HepG2 (cell line): Measurements from ENCODE around the gene NKX1-1. TPM values are rescaled to one million over a fixed set of nuclear protein-coding genes. Genes with fewer than 3 reads are reported as not detected.

Source experiments
- ATAC-seq: fragments of 200-7000 bp; cut with Tn5 transposase; 3 replicates; pipeline ENCODE4 v1.9.1; 2020; ENCODE audit warnings: mild to moderate bottlenecking, moderate library complexity
- BruUV-seq: library from RNA; stranded (reverse); fragments of 400-500 nt; replicated peaks from 2 replicates; lab custom pipeline; 2021; lab: Mats Ljungman, UMichigan
- CTCF ChIA-PET: fragments of 300-600 bp; formaldehyde crosslinking; extraction: SDS; loops from one replicate; lab custom pipeline; 2021; ENCODE audit warnings: low total read pairs, inconsistent platforms, low intra/inter-chr PET ratio; lab: Yijun Ruan, JAX
- POLR2A ChIA-PET: fragments of 350-600 bp; sonication (Branson Sonifier 250); formaldehyde crosslinking; loops from one replicate; lab custom pipeline; 2020; ENCODE audit warnings: antibody characterized with exemption, inconsistent platforms; lab: Yijun Ruan, JAX
- DNase-seq: peaks from one replicate; pipeline ENCODE4 v3.0.0-alpha.2; 2015; ENCODE audit warnings: low spot score
- FAIRE-seq: peaks from 3 replicates; lab custom pipeline; 2011; peaks lifted over from hg19 to GRCh38; lab: Jason Lieb, UNC
- H2AFZ ChIP-seq: one replicate; pipeline ENCODE4 v1.6.1; 2011; ENCODE audit warnings: low read length, inconsistent platforms
- H3K27ac ChIP-seq: fragments of 300-600 bp; 3 replicates; pipeline ENCODE4 v1.8.0; 2011; ENCODE audit warnings: mixed run types, mild to moderate bottlenecking, mixed read lengths, low read length, inconsistent platforms; ENCODE audit not compliant: insufficient read depth; ENCODE audit errors: extremely low read length
- H3K27me3 ChIP-seq, 2 experiments: fragments of 200-600 bp in 1 of 2; 2 replicates in 1 of 2; 3 replicates in 1 of 2; pipeline versions ENCODE4 v1.6.0 to v1.8.0; 2011; ENCODE audit warnings: low read length in 2 of 2, mild to moderate bottlenecking in 2 of 2, moderate library complexity in 2 of 2, inconsistent platforms in 1 of 2; ENCODE audit not compliant: insufficient read depth in 2 of 2, control insufficient read depth in 1 of 2
- H3K36me3 ChIP-seq, 2 experiments: fragments of 200-600 bp in 1 of 2; replicated peaks in 1 of 2; 2 replicates in 1 of 2; 3 replicates in 1 of 2; pipeline versions ENCODE4 v1.5.1 to v1.8.0; 2011; ENCODE audit warnings: low read length in 2 of 2, inconsistent platforms in 1 of 2; ENCODE audit not compliant: insufficient read depth in 2 of 2, control insufficient read depth in 1 of 2
- H3K4me1 ChIP-seq: 2 replicates; pipeline ENCODE4 v1.5.1; 2012; ENCODE audit warnings: low read length, inconsistent platforms; ENCODE audit not compliant: insufficient read depth
- H3K4me2 ChIP-seq: 2 replicates; pipeline ENCODE4 v1.6.0; 2011; ENCODE audit warnings: low read depth, low read length, inconsistent platforms
- H3K4me3 ChIP-seq, 3 experiments: fragments of 200-600 bp in 1 of 3; sonication (generic), shearing (Covaris generic) in 1 of 3; replicated peaks in 1 of 3; 2 replicates each; pipeline ENCODE4 v1.5.1; 2011 to 2016; ENCODE audit warnings: low read length in 3 of 3, inconsistent platforms in 2 of 3, low read depth in 2 of 3, mild to moderate bottlenecking in 2 of 3, control low read depth in 1 of 3, mixed read lengths in 1 of 3; ENCODE audit not compliant: insufficient read depth in 1 of 3
- H3K79me2 ChIP-seq: one replicate; pipeline ENCODE4 v1.6.1; 2011; ENCODE audit warnings: low read length, inconsistent platforms; ENCODE audit not compliant: insufficient read depth
- H3K9ac ChIP-seq: 2 replicates; pipeline ENCODE4 v1.6.0; 2011; ENCODE audit warnings: mild to moderate bottlenecking, low read depth, low read length, inconsistent platforms; ENCODE audit not compliant: insufficient read depth
- H3K9me3 ChIP-seq: 2 replicates; pipeline ENCODE4 v1.5.1; 2012; ENCODE audit warnings: mild to moderate bottlenecking, low read length
- H4K20me1 ChIP-seq: 2 replicates; pipeline ENCODE4 v1.6.0; 2011; ENCODE audit warnings: inconsistent platforms, mild to moderate bottlenecking, low read length, moderate library complexity; ENCODE audit not compliant: insufficient read depth
- NCOA1 ChIP-seq: sonication (generic); formaldehyde crosslinking; IDR thresholded peaks from 2 replicates; pipeline ENCODE4 v1.9.0; 2021; ENCODE audit warnings: missing genetic modification reagents
- POLR2AphosphoS2 ChIP-seq: IDR thresholded peaks from 2 replicates; pipeline ENCODE4 v1.6.1; 2011; ENCODE audit warnings: low read depth, low read length, improper control_type of control experiment
- SALL2 ChIP-seq: sonication (generic); formaldehyde crosslinking; IDR thresholded peaks from 2 replicates; pipeline ENCODE4 v1.8.1; 2023; ENCODE audit warnings: mild to moderate bottlenecking, missing genetic modification reagents, inconsistent platforms
- ZKSCAN1 ChIP-seq: fragments of 150-350 bp; IDR thresholded peaks from 2 replicates; pipeline ENCODE4 v1.6.1; 2014; ENCODE audit warnings: low read length
- ZNF3 ChIP-seq: IDR thresholded peaks from 2 replicates; pipeline ENCODE4 v1.7.0; 2017; ENCODE audit warnings: inconsistent platforms
- ZNF777 ChIP-seq: sonication (generic); formaldehyde crosslinking; IDR thresholded peaks from 2 replicates; pipeline ENCODE4 v1.4.0; 2020; ENCODE audit warnings: missing genetic modification reagents
- WGBS: methylation state at CpG from one replicate; pipeline ENCODE4 v1.1.6; 2017; ENCODE audit warnings: low lambda C conversion rate; 5-methylcytosine and 5-hydroxymethylcytosine counted together
- in situ Hi-C: cut with HindIII; loops from 2 replicates; pipeline ENCODE4 v1.10.0; 2017; ENCODE audit warnings: low pct_unique_long_range_greater_than_20kb; ENCODE audit not compliant: extremely low pct_ligation_motif_present
- intact Hi-C: fragments of 100-400 bp; cut with micrococcal nuclease; formaldehyde crosslinking; loops from one replicate; pipeline ENCODE4 v1.10.0; 2022; ENCODE audit not compliant: unreplicated experiment
- polyA plus RNA-seq, 8 experiments: library from polyadenylated mRNA; depleted of rRNA in 3 of 8; stranded (reverse) in 7 of 8; unstranded in 1 of 8; fragments of >200 nt; fragmentation: Illumina TruSeq in 4 of 8; extraction: Trizol in 4 of 8; gene quantifications; 2 replicates each; pipeline versions ENCODE4 v1.2.1 to v1.2.3, GENCODE V29; 2011 to 2016; ENCODE audit warnings: low read depth in 4 of 8, missing spikeins in 1 of 8, mixed read lengths in 1 of 8; ENCODE audit not compliant: insufficient read depth in 1 of 8
- total RNA-seq, 5 experiments: library from RNA; depleted of rRNA; stranded (reverse); fragments of >200 nt; fragmentation: Illumina TruSeq; extraction: Trizol; gene quantifications; 2 replicates each; pipeline ENCODE4 v1.2.3, GENCODE V29; 2016; ENCODE audit warnings: low read depth in 1 of 5
- TF ChIP-seq, protein P1 (sequence below): sonication (generic); formaldehyde crosslinking; IDR thresholded peaks from 2 replicates; pipeline ENCODE4 v1.9.0; 2021; ENCODE audit warnings: missing genetic modification reagents, borderline replicate concordance
- TF ChIP-seq, protein P2 (sequence below): sonication (generic); formaldehyde crosslinking; IDR thresholded peaks from 2 replicates; pipeline ENCODE4 v1.8.1; 2023; ENCODE audit warnings: mild to moderate bottlenecking, missing genetic modification reagents
- TF ChIP-seq, protein P3 (sequence below): sonication (generic); IDR thresholded peaks from 2 replicates; pipeline ENCODE4 v1.6.1; 2016; ENCODE audit warnings: low read depth, borderline replicate concordance
- TF ChIP-seq, protein P4 (sequence below): sonication (generic); formaldehyde crosslinking; IDR thresholded peaks from 2 replicates; pipeline ENCODE4 v1.8.0; 2022; ENCODE audit warnings: low read depth, missing genetic modification reagents
- TF ChIP-seq, protein P5 (sequence below): sonication (generic); formaldehyde crosslinking; IDR thresholded peaks from 2 replicates; pipeline ENCODE4 v1.5.1; 2020; ENCODE audit warnings: missing genetic modification reagents, mild to moderate bottlenecking, borderline replicate concordance
- TF ChIP-seq, protein P6 (sequence below): sonication (generic); formaldehyde crosslinking; IDR thresholded peaks from 2 replicates; pipeline ENCODE4 v1.8.0; 2022; ENCODE audit warnings: mild to moderate bottlenecking, missing genetic modification reagents, moderate library complexity
- TF ChIP-seq, protein P7 (sequence below): sonication (generic); formaldehyde crosslinking; conservative IDR thresholded peaks from 2 replicates; pipeline ENCODE4 v1.5.0; 2020; ENCODE audit warnings: missing genetic modification reagents

The NKX1-1 gene
- total and polyA plus RNA-seq, 2 of the 13 experiments (the other 11 are each of a cell fraction or from before 2014, with no cell fraction given): not detected

DNA sequence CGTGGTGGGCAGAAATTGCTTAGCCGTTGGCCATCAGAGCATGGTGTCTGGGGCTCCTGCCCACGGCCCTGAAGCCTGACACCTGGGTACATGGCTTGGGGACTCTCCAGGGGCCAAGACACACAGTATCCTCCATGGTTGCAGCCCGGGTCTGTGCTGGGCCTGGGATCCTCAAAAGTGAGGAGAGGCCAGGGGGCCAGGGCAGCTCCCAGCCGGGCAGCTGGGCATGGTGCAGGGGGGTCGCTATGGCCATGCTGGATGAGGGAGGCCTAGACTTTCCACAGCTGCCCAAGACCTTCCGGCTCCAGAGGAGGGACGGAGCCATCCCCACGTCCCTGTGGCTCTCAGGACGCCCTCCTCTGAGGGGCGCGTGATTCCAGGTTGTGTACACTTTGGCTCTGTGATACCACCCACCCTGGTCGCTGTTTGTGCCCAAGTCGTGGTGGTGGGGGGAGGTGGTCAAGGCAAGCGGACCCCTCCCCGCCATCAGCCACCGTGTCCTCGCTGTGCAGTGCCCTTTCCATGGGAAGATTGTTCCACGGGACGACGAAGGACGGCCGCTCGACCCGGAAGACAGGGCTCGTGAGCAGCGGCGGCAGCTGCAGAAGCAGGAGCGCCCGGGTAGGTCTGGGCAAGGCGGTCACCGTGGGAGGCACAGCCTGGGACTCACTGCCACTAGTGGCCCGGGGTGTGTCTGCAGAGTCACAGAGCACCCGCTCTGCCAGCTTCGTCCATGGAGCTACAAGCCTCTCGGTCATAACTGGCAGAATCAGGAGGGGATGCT is 25.7 kb downstream of the NKX1-1 start:
- DNase-seq (no peak), ATAC-seq (no peak), FAIRE-seq (no peak)
- Histone ChIP-seq H3K4me1 (no peaks in the 10 kb centered on the region), H4K20me1 (no peaks in the 10 kb centered on the region), H3K9me3 (no peaks in the 10 kb centered on the region), H3K27ac (no peak overlapping the region), H3K36me3 (peaks cover 2 to 6% of the 10 kb centered on the region in 2 experiments; a peak in 2 of 5 replicates), H3K9ac (no peak overlapping the region), H3K79me2 (no peaks in the 10 kb centered on the region), H3K4me3 (no peak overlapping the region)
- no TSS peak for BruUV-seq
- intact Hi-C loops: no loop called here
- ChIA-PET POLR2A (no interaction called here), CTCF (no interaction called here)
- in situ Hi-C loops: no loop called here
- 94% methylated on average over 19 of the region's 36 CpGs for WGBS
- TF ChIP-seq POLR2AphosphoS2 (no peak), ZNF777 (CRISPR knock-in tag) (no peak), NCOA1 (CRISPR knock-in tag) (no peak), SALL2 (CRISPR knock-in tag) (no peak), ZNF3 (CRISPR knock-in tag) (no peak), ZKSCAN1 (no peak)
- TF ChIP-seq, protein P1, sequence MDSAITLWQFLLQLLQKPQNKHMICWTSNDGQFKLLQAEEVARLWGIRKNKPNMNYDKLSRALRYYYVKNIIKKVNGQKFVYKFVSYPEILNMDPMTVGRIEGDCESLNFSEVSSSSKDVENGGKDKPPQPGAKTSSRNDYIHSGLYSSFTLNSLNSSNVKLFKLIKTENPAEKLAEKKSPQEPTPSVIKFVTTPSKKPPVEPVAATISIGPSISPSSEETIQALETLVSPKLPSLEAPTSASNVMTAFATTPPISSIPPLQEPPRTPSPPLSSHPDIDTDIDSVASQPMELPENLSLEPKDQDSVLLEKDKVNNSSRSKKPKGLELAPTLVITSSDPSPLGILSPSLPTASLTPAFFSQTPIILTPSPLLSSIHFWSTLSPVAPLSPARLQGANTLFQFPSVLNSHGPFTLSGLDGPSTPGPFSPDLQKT (CRISPR knock-in tag): no peak
- TF ChIP-seq, protein P2, sequence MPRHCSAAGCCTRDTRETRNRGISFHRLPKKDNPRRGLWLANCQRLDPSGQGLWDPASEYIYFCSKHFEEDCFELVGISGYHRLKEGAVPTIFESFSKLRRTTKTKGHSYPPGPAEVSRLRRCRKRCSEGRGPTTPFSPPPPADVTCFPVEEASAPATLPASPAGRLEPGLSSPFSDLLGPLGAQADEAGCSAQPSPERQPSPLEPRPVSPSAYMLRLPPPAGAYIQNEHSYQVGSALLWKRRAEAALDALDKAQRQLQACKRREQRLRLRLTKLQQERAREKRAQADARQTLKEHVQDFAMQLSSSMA (CRISPR knock-in tag): no peak
- TF ChIP-seq, protein P3, sequence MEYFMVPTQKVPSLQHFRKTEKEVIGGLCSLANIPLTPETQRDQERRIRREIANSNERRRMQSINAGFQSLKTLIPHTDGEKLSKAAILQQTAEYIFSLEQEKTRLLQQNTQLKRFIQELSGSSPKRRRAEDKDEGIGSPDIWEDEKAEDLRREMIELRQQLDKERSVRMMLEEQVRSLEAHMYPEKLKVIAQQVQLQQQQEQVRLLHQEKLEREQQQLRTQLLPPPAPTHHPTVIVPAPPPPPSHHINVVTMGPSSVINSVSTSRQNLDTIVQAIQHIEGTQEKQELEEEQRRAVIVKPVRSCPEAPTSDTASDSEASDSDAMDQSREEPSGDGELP: no peak
- TF ChIP-seq, protein P4, sequence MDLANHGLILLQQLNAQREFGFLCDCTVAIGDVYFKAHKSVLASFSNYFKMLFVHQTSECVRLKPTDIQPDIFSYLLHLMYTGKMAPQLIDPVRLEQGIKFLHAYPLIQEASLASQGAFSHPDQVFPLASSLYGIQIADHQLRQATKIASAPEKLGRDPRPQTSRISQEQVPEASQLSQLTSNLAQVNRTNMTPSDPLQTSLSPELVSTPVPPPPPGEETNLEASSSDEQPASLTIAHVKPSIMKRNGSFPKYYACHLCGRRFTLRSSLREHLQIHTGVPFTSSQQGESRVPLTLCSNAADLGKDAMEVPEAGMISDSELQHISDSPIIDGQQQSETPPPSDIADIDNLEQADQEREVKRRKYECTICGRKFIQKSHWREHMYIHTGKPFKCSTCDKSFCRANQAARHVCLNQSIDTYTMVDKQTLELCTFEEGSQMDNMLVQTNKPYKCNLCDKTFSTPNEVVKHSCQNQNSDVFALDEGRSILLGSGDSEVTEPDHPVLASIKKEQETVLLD (CRISPR knock-in tag): no peak
- TF ChIP-seq, protein P5, sequence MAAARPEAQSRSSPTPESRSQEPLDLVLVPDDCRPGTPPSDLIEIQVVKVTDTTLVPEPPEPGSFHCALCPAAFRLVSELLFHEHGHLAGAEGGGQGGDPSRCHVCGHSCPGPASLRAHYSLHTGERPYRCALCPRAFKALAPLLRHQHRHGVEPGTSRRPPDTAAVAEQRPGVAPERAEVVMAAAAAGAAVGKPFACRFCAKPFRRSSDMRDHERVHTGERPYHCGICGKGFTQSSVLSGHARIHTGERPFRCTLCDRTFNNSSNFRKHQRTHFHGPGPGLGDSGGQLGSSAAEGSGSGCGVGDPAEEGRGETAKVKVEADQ: no peak
- TF ChIP-seq, protein P6, sequence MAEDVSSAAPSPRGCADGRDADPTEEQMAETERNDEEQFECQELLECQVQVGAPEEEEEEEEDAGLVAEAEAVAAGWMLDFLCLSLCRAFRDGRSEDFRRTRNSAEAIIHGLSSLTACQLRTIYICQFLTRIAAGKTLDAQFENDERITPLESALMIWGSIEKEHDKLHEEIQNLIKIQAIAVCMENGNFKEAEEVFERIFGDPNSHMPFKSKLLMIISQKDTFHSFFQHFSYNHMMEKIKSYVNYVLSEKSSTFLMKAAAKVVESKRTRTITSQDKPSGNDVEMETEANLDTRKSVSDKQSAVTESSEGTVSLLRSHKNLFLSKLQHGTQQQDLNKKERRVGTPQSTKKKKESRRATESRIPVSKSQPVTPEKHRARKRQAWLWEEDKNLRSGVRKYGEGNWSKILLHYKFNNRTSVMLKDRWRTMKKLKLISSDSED (CRISPR knock-in tag): no peak
- TF ChIP-seq, protein P7, sequence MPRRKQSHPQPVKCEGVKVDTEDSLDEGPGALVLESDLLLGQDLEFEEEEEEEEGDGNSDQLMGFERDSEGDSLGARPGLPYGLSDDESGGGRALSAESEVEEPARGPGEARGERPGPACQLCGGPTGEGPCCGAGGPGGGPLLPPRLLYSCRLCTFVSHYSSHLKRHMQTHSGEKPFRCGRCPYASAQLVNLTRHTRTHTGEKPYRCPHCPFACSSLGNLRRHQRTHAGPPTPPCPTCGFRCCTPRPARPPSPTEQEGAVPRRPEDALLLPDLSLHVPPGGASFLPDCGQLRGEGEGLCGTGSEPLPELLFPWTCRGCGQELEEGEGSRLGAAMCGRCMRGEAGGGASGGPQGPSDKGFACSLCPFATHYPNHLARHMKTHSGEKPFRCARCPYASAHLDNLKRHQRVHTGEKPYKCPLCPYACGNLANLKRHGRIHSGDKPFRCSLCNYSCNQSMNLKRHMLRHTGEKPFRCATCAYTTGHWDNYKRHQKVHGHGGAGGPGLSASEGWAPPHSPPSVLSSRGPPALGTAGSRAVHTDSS (CRISPR knock-in tag): no peak
- TF ChIP-seq, all 625 proteins: peak for 0
- Histone ChIP-seq H3K4me2 (no peak overlapping the region), H2AFZ (no peak overlapping the region), H3K27me3 (no peaks in the 10 kb centered on the region)
